Breast epithelium (tissue), 3 donors: Measurements from ENCODE around the gene RENBP.

Source experiments
- CTCF ChIP-seq, 3 donors: fragments of 450-650 bp; IDR thresholded peaks; one replicate each; pipeline ENCODE4 v1.5.1; 2016 to 2017; ENCODE audit warnings: antibody characterized with exemption in 3 of 3, mild to moderate bottlenecking in 3 of 3, moderate library complexity in 3 of 3
- POLR2A ChIP-seq: fragments of 450-650 bp; IDR thresholded peaks from one replicate; pipeline ENCODE4 v1.6.1; 2016; ENCODE audit warnings: antibody characterized with exemption, mild to moderate bottlenecking, moderate library complexity

GRCh38 chrX:153956044-153956907 is 11.8 kb upstream of the RENBP start:
- TF ChIP-seq CTCF (IDR thresholded peaks at IDR 0.05) (no peak), POLR2A (no peak)
